HL-60 (cell line): Measurements from ENCODE around the gene PBXIP1.
A peak's percentile ranks its signal among the peaks of the same experiment; 100 is the strongest.

ENCODE experiments used
- DNase-seq, 2 experiments: peaks; one replicate each; pipeline ENCODE4 v3.0.0-alpha.2; 2010 to 2020; ENCODE audit warnings: low read depth in 1 of 2, low spot score in 1 of 2
- H3K27ac ChIP-seq: fragments of 250-450 bp; sonication (Bioruptor Pico); replicated peaks from 2 replicates; pipeline ENCODE4 v1.5.1; 2020; ENCODE audit warnings: mild to moderate bottlenecking, moderate library complexity
- H3K27me3 ChIP-seq: fragments of 250-450 bp; sonication (Bioruptor Pico); 2 replicates; pipeline ENCODE4 v1.5.1; 2021; ENCODE audit warnings: mild to moderate bottlenecking, moderate library complexity; ENCODE audit not compliant: insufficient read depth, poor library complexity, severe bottlenecking
- H3K4me3 ChIP-seq: replicated peaks from 2 replicates; pipeline ENCODE4 v1.5.1; 2011; ENCODE audit warnings: mild to moderate bottlenecking, control low read depth, low read length; ENCODE audit not compliant: insufficient read depth
- GABPA ChIP-seq: IDR thresholded peaks from 2 replicates; pipeline ENCODE4 v1.6.1; 2012; ENCODE audit warnings: low read depth
- POLR2AphosphoS5 ChIP-seq: IDR thresholded peaks from 2 replicates; pipeline ENCODE4 v1.6.1; 2012; ENCODE audit warnings: low read depth
- SPI1 ChIP-seq: IDR thresholded peaks from 2 replicates; pipeline ENCODE4 v1.6.1; 2012; ENCODE audit warnings: low read depth, mild to moderate bottlenecking, borderline replicate concordance
- TF ChIP-seq, protein P1 (sequence below): IDR thresholded peaks from one replicate; pipeline ENCODE4 v1.5.1; 2011; ENCODE audit warnings: low read length, control low read depth, inconsistent platforms; ENCODE audit not compliant: insufficient read depth
- TF ChIP-seq, protein P2 (sequence below): IDR thresholded peaks from 2 replicates; pipeline ENCODE4 v1.6.1; 2012; ENCODE audit warnings: low read depth; ENCODE audit not compliant: insufficient replicate concordance

The PBXIP1 gene

DNA sequence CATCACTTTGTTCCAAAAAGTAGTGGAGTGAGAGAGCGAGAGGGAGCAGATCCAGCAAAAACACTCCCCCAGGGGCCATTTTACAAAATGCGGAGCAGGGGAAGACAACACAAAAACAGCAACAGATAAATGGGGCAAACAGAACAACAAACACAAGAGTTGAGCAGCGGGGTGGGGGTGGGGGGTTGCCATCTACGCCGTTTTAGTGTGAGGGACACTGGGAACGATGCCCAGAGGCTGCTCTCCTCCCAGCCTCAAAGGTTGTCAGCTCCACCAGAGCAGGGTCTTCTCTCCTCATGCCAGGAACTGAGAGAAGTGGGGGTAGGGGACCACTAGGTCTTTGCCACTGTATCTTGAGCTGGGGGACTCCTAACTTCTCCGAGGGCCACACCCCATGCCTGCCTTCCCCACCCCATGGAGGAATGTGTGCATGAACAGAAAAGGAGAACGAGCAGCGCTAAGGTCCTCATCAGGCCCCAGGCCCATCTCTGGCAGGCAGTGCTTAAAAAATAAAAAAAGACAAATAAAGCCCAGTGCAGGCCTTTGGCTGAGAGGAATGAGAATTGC lies 1.3 kb upstream of the PBXIP1 start:
- H3K4me3 ChIP-seq = no peak overlapping the region
- H3K27ac ChIP-seq = no peak overlapping the region
- H3K27me3 ChIP-seq = no peaks in the 10 kb centered on the region
- TF ChIP-seq POLR2AphosphoS5 (no peak), SPI1 (no peak), GABPA (no peak)
- TF ChIP-seq, protein P1, sequence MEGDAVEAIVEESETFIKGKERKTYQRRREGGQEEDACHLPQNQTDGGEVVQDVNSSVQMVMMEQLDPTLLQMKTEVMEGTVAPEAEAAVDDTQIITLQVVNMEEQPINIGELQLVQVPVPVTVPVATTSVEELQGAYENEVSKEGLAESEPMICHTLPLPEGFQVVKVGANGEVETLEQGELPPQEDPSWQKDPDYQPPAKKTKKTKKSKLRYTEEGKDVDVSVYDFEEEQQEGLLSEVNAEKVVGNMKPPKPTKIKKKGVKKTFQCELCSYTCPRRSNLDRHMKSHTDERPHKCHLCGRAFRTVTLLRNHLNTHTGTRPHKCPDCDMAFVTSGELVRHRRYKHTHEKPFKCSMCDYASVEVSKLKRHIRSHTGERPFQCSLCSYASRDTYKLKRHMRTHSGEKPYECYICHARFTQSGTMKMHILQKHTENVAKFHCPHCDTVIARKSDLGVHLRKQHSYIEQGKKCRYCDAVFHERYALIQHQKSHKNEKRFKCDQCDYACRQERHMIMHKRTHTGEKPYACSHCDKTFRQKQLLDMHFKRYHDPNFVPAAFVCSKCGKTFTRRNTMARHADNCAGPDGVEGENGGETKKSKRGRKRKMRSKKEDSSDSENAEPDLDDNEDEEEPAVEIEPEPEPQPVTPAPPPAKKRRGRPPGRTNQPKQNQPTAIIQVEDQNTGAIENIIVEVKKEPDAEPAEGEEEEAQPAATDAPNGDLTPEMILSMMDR = no peak
- TF ChIP-seq, protein P2, sequence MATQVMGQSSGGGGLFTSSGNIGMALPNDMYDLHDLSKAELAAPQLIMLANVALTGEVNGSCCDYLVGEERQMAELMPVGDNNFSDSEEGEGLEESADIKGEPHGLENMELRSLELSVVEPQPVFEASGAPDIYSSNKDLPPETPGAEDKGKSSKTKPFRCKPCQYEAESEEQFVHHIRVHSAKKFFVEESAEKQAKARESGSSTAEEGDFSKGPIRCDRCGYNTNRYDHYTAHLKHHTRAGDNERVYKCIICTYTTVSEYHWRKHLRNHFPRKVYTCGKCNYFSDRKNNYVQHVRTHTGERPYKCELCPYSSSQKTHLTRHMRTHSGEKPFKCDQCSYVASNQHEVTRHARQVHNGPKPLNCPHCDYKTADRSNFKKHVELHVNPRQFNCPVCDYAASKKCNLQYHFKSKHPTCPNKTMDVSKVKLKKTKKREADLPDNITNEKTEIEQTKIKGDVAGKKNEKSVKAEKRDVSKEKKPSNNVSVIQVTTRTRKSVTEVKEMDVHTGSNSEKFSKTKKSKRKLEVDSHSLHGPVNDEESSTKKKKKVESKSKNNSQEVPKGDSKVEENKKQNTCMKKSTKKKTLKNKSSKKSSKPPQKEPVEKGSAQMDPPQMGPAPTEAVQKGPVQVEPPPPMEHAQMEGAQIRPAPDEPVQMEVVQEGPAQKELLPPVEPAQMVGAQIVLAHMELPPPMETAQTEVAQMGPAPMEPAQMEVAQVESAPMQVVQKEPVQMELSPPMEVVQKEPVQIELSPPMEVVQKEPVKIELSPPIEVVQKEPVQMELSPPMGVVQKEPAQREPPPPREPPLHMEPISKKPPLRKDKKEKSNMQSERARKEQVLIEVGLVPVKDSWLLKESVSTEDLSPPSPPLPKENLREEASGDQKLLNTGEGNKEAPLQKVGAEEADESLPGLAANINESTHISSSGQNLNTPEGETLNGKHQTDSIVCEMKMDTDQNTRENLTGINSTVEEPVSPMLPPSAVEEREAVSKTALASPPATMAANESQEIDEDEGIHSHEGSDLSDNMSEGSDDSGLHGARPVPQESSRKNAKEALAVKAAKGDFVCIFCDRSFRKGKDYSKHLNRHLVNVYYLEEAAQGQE = no peak
- no peak for DNase-seq

DNA sequence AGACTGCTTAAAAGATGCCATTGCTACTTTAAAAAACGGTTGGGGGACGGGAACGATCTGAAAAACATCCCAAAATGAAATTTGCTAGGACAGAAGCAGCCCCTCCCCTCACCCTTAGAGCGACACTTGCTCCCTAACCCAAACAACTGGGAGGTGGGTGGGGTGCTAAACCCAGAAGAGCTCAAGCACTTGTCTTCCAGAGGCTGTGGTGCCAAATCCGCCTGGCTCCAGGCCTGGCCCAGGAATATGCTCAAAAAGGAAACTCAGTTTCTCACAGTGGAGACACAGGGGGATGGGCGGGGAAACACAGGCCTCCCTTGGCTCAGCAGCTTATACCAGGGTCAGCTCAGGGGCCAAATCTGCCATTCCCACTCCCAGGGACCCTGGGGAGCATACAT lies 644 bp upstream of the PBXIP1 start:
- Histone ChIP-seq H3K4me3 (peak overlapping the region; percentile 51), H3K27me3 (no peaks in the 10 kb centered on the region), H3K27ac (peak overlapping the region; percentile 78)
- TF ChIP-seq, protein P2 = no peak
- TF ChIP-seq, protein P1 = no peak
- TF ChIP-seq GABPA (no peak), POLR2AphosphoS5 (0 out of 2 replicates have a peak, but pooled peaks have one; percentile 14), SPI1 (no peak)
- no peak for DNase-seq

DNA sequence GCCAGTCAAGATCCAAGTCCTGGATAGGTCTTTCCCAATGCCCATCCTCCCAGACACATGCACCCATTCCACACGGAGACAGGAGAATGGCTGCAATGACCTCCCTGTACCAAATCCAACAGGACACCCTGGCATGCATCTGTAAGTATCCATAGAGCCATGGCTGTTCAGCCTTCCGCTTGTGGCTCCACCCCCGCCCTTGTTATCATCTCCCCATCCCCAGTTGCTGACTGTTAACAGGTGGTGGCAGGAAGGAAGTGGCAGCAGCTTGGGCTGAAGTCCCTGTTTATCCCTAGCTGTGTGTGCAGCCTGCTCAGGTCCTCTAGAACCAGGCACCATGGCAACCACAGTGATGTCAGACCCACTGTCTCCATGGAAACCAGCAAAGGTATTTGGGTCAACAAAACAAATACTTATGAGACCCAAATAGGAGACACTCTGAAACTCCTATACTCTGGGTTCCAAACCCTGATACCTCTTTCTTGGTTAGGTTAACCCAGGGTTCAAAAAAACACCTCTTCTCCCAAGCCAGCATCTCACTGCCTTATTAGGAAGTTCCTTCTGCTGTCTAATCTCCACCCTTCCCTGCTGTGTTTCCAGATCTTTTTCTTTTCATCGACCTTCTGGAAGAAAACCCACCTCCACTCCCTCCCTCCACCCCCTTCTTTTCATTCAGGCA lies 721 bp downstream of the PBXIP1 start:
- Histone ChIP-seq H3K27ac (peak overlapping the region; percentile 78), H3K4me3 (peak overlapping the region; percentile 51), H3K27me3 (no peaks in the 10 kb centered on the region)
- TF ChIP-seq GABPA = no peak
- TF ChIP-seq SPI1 = peak; percentile 33; the same call in 1 of the 2 replicates
- DNase-seq = peak; percentile 52 to 84

DNA sequence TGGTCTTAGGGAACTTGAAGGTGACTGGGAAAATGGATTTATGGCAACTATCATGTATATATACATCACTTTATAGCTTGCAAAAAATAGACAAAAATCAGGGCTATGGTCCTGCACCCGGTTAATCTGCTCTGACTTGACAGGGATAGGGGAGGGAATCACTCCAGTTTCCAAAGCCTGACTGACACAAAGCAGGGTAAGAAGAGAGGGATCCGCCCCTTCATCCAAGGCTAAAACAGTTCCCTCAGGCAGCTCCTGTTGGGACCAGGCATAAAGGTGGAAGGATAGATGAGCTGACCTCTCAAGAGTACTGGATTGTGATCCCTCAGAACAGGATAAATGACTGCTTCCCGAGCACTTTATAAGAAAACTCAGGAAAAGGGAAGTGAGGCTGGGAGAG lies 1.4 kb downstream of the PBXIP1 start:
- DNase-seq = no peak
- no peaks in the 10 kb centered on the region for H3K27me3 ChIP-seq
- H3K4me3 ChIP-seq = no peak overlapping the region
- H3K27ac ChIP-seq = peak overlapping the region; percentile 78
- TF ChIP-seq POLR2AphosphoS5 = no peak
- TF ChIP-seq SPI1 = 0 out of 2 replicates have a peak, but pooled peaks have one; percentile 16

DNA sequence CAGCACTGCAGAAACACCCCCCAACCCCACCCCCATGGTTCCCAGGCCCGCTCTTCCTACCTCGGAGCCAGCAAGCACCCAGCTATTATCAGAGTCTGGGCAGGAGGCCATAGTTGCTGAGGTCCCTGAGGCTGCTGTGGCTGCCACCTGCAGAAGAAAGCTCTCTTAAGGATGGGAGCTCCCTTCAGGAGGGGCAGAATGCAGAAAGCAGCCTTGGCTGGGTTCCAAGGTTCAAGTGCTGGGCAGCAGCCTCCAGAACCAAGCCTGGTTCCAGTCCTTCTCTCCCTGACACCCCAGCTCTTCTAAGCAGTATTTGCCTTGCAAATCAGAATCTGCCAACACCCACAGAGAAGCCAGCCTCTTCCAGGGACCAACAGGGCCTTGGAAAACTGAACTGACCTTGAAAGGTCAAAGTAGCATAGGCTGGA lies 2.3 kb downstream of the PBXIP1 start:
- H3K27me3 ChIP-seq = no peaks in the 10 kb centered on the region
- H3K27ac ChIP-seq = no peak overlapping the region
- TF ChIP-seq GABPA (no peak), POLR2AphosphoS5 (no peak), SPI1 (no peak)
- TF ChIP-seq, protein P2 = no peak
- TF ChIP-seq, protein P1 = no peak
- no peak overlapping the region for H3K4me3 ChIP-seq
- DNase-seq = no peak
